CD14-positive monocyte (primary cell): Measurements from ENCODE around the gene PDXDC1. TPM values are rescaled to one million over a fixed set of nuclear protein-coding genes. Genes with fewer than 3 reads are reported as not detected.

Source experiments
- DNase-seq, 3 donors: peaks; one replicate each; pipeline ENCODE4 v3.0.0-alpha.2; 2011 to 2022
- H2AFZ ChIP-seq: 2 replicates; pipeline ENCODE4 v1.6.0; 2012; ENCODE audit warnings: mild to moderate bottlenecking, low read depth, low read length, inconsistent platforms; ENCODE audit not compliant: insufficient read depth, poor library complexity, severe bottlenecking
- H3K27ac ChIP-seq, 2 donors: 1 replicate in 1 of 2; 2 replicates in 1 of 2; pipeline ENCODE4 v1.5.1; 2012 to 2013; ENCODE audit warnings: low read length in 2 of 2, control low read depth in 1 of 2, inconsistent platforms in 1 of 2, low read depth in 1 of 2, mild to moderate bottlenecking in 1 of 2
- H3K27me3 ChIP-seq, 2 donors: one replicate each; pipeline versions ENCODE4 v1.6.0 to v1.6.1; 2011 to 2013; ENCODE audit warnings: low read length in 2 of 2; ENCODE audit not compliant: control insufficient read depth in 2 of 2, insufficient read depth in 2 of 2
- H3K36me3 ChIP-seq, 2 donors: replicated peaks in 1 of 2; 1 replicate in 1 of 2; 2 replicates in 1 of 2; pipeline versions ENCODE4 v1.5.1 to v1.6.1; 2012 to 2013; ENCODE audit warnings: low read length in 2 of 2, control low read depth in 1 of 2, inconsistent platforms in 1 of 2, mild to moderate bottlenecking in 1 of 2; ENCODE audit not compliant: insufficient read depth in 2 of 2, control insufficient read depth in 1 of 2
- H3K4me1 ChIP-seq, 2 donors: 1 replicate in 1 of 2; 2 replicates in 1 of 2; pipeline versions ENCODE4 v1.5.1 to v1.6.1; 2012 to 2013; ENCODE audit warnings: low read length in 2 of 2, control low read depth in 1 of 2, inconsistent platforms in 1 of 2, mild to moderate bottlenecking in 1 of 2, moderate library complexity in 1 of 2; ENCODE audit not compliant: insufficient read depth in 2 of 2, control insufficient read depth in 1 of 2
- H3K4me2 ChIP-seq: replicated peaks from 2 replicates; pipeline ENCODE3; 2012; ENCODE audit warnings: low read length, moderate library complexity, mild to moderate bottlenecking; ENCODE audit not compliant: poor library complexity, severe bottlenecking; ENCODE audit errors: extremely low read depth
- H3K4me3 ChIP-seq, 3 experiments: fragments of 200-600 bp in 1 of 3; sonication (generic) in 1 of 3; replicated peaks in 1 of 3; 1 replicate in 2 of 3; 2 replicates in 1 of 3; pipeline ENCODE4 v1.5.1; 2011 to 2013; ENCODE audit warnings: low read length in 3 of 3, mild to moderate bottlenecking in 3 of 3, control low read depth in 2 of 3, low read depth in 2 of 3, inconsistent platforms in 1 of 3, moderate library complexity in 1 of 3
- H3K79me2 ChIP-seq: 2 replicates; pipeline ENCODE4 v1.6.0; 2012; ENCODE audit warnings: mild to moderate bottlenecking, control low read depth, inconsistent platforms, low read length, moderate library complexity; ENCODE audit not compliant: insufficient read depth
- H3K9ac ChIP-seq: 2 replicates; pipeline ENCODE4 v1.6.0; 2017; ENCODE audit warnings: low read length, mild to moderate bottlenecking; ENCODE audit not compliant: insufficient read depth, poor library complexity, severe bottlenecking
- H3K9me3 ChIP-seq, 2 donors: replicated peaks in 1 of 2; 1 replicate in 1 of 2; 2 replicates in 1 of 2; pipeline versions ENCODE4 v1.5.1 to v1.6.1; 2012 to 2013; ENCODE audit warnings: low read length in 2 of 2, control low read depth in 1 of 2; ENCODE audit not compliant: control insufficient read depth in 1 of 2, insufficient read depth in 1 of 2
- H4K20me1 ChIP-seq: 2 replicates; pipeline ENCODE4 v1.6.0; 2012; ENCODE audit warnings: mild to moderate bottlenecking, low read length, control low read depth, moderate library complexity; ENCODE audit not compliant: insufficient read depth
- H3K27ac Mint-ChIP-seq, 7 donors: one replicate each; pipeline ENCODE4 v1.8.0; 2020; ENCODE audit warnings: mild to moderate bottlenecking in 7 of 7, mixed read lengths in 7 of 7, moderate library complexity in 6 of 7, inconsistent platforms in 2 of 7
- H3K27me3 Mint-ChIP-seq, 3 donors: one replicate each; pipeline ENCODE4 v1.8.0; 2021 to 2022; ENCODE audit warnings: low read depth in 3 of 3, mild to moderate bottlenecking in 3 of 3, mixed read lengths in 3 of 3, moderate library complexity in 3 of 3, inconsistent platforms in 1 of 3
- H3K36me3 Mint-ChIP-seq, 2 donors: one replicate each; pipeline ENCODE4 v1.8.0; 2020; ENCODE audit warnings: mixed read lengths in 2 of 2, inconsistent platforms in 1 of 2, mild to moderate bottlenecking in 1 of 2
- H3K4me1 Mint-ChIP-seq: one replicate; pipeline ENCODE4 v1.8.0; 2020; ENCODE audit warnings: mild to moderate bottlenecking, mixed read lengths
- H3K4me3 Mint-ChIP-seq, 2 donors: one replicate each; pipeline ENCODE4 v1.8.0; 2020; ENCODE audit warnings: mild to moderate bottlenecking in 2 of 2, mixed read lengths in 2 of 2, moderate library complexity in 1 of 2
- H3K9me3 Mint-ChIP-seq, 7 donors: one replicate each; pipeline ENCODE4 v1.8.0; 2020 to 2022; ENCODE audit warnings: mixed read lengths in 7 of 7, mild to moderate bottlenecking in 6 of 7, moderate library complexity in 6 of 7, inconsistent platforms in 2 of 7
- WGBS: methylation state at CpG from one replicate; pipeline ENCODE4 v1.1.5; 2013; ENCODE audit warnings: missing lambda C conversion rate; ENCODE audit not compliant: insufficient coverage; 5-methylcytosine and 5-hydroxymethylcytosine counted together
- intact Hi-C, 2 donors: fragments of 100-400 bp; cut with micrococcal nuclease; formaldehyde crosslinking; loops; one replicate each; pipeline versions ENCODE4 v1.15.0 to v1.15.1; 2023
- polyA plus RNA-seq, 3 donors: library from polyadenylated mRNA; depleted of rRNA in 1 of 3; unstranded in 2 of 3; stranded (reverse) in 1 of 3; fragments of 300-500 nt in 2 of 3; fragments of >200 nt in 1 of 3; fragmentation: Illumina TruSeq in 2 of 3; gene quantifications; 1 replicate in 2 of 3; 2 replicates in 1 of 3; pipeline ENCODE4 v1.2.3, GENCODE V29; 2012 to 2021
- TF ChIP-seq, protein P1 (sequence below): fragments of 200-600 bp; IDR thresholded peaks from one replicate; pipeline ENCODE4 v1.8.0; 2022; ENCODE audit warnings: antibody characterized with exemption, mild to moderate bottlenecking

PDXDC1 gene
- polyA plus RNA-seq, 3 donors = 22.3 to 50.1 (median 36.0) TPM

DNA sequence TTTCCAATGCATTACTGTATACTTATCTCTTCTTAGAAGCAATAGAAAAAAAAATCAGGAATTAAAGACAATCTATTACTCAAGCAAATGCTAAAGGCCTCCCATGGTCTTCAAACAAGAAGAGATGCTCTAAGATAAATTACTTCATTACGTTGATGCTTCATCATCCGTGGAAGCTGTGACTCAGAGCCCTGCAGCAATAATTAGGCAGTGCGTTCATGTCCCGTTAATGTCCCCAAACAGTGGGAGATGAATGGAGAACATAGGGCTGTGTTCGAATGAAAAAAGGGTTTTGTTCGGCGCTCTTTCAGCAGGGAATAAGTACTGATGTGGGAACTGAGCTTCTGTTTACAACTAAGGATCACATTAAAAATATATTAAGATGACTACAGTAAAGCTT, 15.9 kb upstream of the PDXDC1 start:
- no peak for DNase-seq
- H3K36me3 ChIP-seq = no peaks in the 10 kb centered on the region
- H4K20me1 ChIP-seq = no peaks in the 10 kb centered on the region
- no peak overlapping the region for H3K4me3 ChIP-seq
- Mint-ChIP-seq H3K27ac (no peak overlapping the region), H3K4me1 (peaks cover 7% of the 10 kb centered on the region), H3K36me3 (no peaks in the 10 kb centered on the region), H3K9me3 (peaks cover 0 to 2% (median 0%) of the 10 kb centered on the region in 7 donors), H3K27me3 (peaks cover 6 to 17% (median 12%) of the 10 kb centered on the region in 3 donors), H3K4me3 (no peak overlapping the region)
- H3K4me2 ChIP-seq = no peak overlapping the region
- no peak overlapping the region for H3K9ac ChIP-seq
- H3K27me3 ChIP-seq = peaks cover 0 to 4% of the 10 kb centered on the region in 2 donors
- H2AFZ ChIP-seq = no peak overlapping the region
- no peaks in the 10 kb centered on the region for H3K9me3 ChIP-seq
- intact Hi-C loops = no loop called here
- H3K79me2 ChIP-seq = no peaks in the 10 kb centered on the region
- no peaks in the 10 kb centered on the region for H3K4me1 ChIP-seq
- TF ChIP-seq, protein P1, sequence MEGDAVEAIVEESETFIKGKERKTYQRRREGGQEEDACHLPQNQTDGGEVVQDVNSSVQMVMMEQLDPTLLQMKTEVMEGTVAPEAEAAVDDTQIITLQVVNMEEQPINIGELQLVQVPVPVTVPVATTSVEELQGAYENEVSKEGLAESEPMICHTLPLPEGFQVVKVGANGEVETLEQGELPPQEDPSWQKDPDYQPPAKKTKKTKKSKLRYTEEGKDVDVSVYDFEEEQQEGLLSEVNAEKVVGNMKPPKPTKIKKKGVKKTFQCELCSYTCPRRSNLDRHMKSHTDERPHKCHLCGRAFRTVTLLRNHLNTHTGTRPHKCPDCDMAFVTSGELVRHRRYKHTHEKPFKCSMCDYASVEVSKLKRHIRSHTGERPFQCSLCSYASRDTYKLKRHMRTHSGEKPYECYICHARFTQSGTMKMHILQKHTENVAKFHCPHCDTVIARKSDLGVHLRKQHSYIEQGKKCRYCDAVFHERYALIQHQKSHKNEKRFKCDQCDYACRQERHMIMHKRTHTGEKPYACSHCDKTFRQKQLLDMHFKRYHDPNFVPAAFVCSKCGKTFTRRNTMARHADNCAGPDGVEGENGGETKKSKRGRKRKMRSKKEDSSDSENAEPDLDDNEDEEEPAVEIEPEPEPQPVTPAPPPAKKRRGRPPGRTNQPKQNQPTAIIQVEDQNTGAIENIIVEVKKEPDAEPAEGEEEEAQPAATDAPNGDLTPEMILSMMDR = no peak
- H3K27ac ChIP-seq = no peak overlapping the region
- 90% methylated on average over 4 of the region's 7 CpGs for WGBS

DNA sequence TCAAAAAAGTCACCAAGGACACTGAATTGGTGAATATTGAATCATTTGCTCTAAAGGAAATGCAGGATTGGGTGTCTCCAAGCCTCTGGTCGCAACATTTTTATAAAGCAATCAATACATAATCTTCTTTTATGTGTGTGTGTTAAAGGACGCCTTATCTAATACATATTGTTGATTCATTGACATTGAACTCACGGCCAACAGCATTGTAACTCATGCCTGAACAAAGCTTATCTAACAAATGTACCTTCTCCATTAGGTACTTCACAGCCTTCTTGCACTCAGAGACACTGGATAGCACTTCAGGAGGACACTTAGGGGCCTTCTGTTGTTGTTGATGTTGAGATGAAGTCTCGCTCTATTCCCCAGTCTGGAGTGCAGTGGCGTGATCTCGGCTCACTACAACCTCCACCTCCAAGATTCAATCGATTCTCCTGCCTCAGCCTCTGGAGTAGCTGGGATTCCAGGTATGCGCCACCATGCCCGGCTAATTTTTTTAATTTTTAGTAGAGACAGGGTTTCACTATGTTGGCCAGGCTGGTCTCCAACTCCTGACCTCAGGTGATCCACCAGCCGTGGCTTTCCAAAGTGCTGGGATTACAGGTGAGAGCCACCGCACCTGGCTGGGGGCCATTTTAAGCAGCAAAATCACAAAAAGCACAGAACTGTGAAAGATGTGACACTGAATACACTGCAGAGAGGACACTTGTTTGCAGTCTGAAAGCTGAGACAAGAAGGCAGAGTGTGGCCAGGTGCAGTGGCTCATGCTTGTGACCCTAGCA, 13.2 kb upstream of the PDXDC1 start:
- no peak for DNase-seq
- TF ChIP-seq, protein P1 = no peak
- Histone ChIP-seq H4K20me1 (no peaks in the 10 kb centered on the region), H3K79me2 (no peaks in the 10 kb centered on the region), H3K4me1 (no peaks in the 10 kb centered on the region), H3K36me3 (no peaks in the 10 kb centered on the region), H3K4me2 (no peak overlapping the region), H3K4me3 (no peak overlapping the region), H3K27ac (no peak overlapping the region), H2AFZ (no peak overlapping the region), H3K9me3 (no peaks in the 10 kb centered on the region), H3K9ac (no peak overlapping the region), H3K27me3 (peaks cover 0 to 6% of the 10 kb centered on the region in 2 donors)
- Mint-ChIP-seq H3K27me3 (peaks cover 6 to 23% (median 14%) of the 10 kb centered on the region in 3 donors), H3K36me3 (no peaks in the 10 kb centered on the region), H3K4me3 (peak overlapping the region in 1 of 2 donors; percentile 2), H3K27ac (no peak overlapping the region), H3K9me3 (peaks cover 0 to 2% (median 0%) of the 10 kb centered on the region in 7 donors), H3K4me1 (peaks cover 1% of the 10 kb centered on the region)
- 98% methylated on average over 4 of the region's 11 CpGs for WGBS
- intact Hi-C loops = no loop called here
